WTC11 (cell line): ENCODE measurements around the gene METTL15. TPM values are rescaled to one million over a fixed set of nuclear protein-coding genes. Genes with fewer than 3 reads are reported as not detected.
"Not testable (repeated sequence)": the region's sequence is repeated elsewhere in the genome, so short reads cannot be mapped to it uniquely, and the experiment has no call there.

Experiments used
- ATAC-seq: fragments of 200-7000 bp; cut with Tn5 transposase; 2 replicates; pipeline ENCODE4 v1.10.0; 2021; ENCODE audit warnings: mild to moderate bottlenecking, moderate library complexity
- CTCF ChIA-PET: fragments of 300-600 bp; sonication (Branson Sonifier 250); formaldehyde crosslinking; loops from one replicate; lab custom pipeline; 2021; ENCODE audit warnings: antibody characterized with exemption; lab: Charles Lee
- POLR2A ChIA-PET: fragments of 350-600 bp; sonication (Branson Sonifier 250); formaldehyde crosslinking; loops from one replicate; lab custom pipeline; 2021; ENCODE audit warnings: antibody characterized with exemption; lab: Charles Lee
- DNase-seq: peaks from one replicate; pipeline ENCODE4 v3.0.0; 2021; ENCODE audit warnings: low spot score
- H3K27ac Mint-ChIP-seq: 2 replicates; pipeline ENCODE4 v1.8.0; 2021; ENCODE audit warnings: mixed read lengths
- H3K27me3 Mint-ChIP-seq: 2 replicates; pipeline ENCODE4 v1.8.0; 2021; ENCODE audit warnings: low read depth, mild to moderate bottlenecking, moderate library complexity, mixed read lengths
- H3K36me3 Mint-ChIP-seq: 2 replicates; pipeline ENCODE4 v1.8.0; 2021; ENCODE audit warnings: mixed read lengths
- H3K4me1 Mint-ChIP-seq: 2 replicates; pipeline ENCODE4 v1.8.0; 2022; ENCODE audit warnings: mixed read lengths
- H3K4me3 Mint-ChIP-seq: 2 replicates; pipeline ENCODE4 v1.8.0; 2021; ENCODE audit warnings: mild to moderate bottlenecking, moderate library complexity, mixed read lengths
- H3K9me3 Mint-ChIP-seq: 2 replicates; pipeline ENCODE4 v1.8.0; 2021; ENCODE audit warnings: mixed read lengths
- ATF6 ChIP-seq: sonication (generic); formaldehyde crosslinking; IDR thresholded peaks from 2 replicates; pipeline ENCODE4 v1.8.1; 2023; ENCODE audit warnings: mild to moderate bottlenecking, missing genetic modification reagents
- CREB1 ChIP-seq: sonication (generic); formaldehyde crosslinking; IDR thresholded peaks from 2 replicates; pipeline ENCODE4 v1.8.0; 2023; ENCODE audit warnings: mild to moderate bottlenecking, missing genetic modification reagents
- E2F4 ChIP-seq: sonication (generic); formaldehyde crosslinking; IDR thresholded peaks from 2 replicates; pipeline ENCODE4 v1.8.1; 2022; ENCODE audit warnings: low read depth, mild to moderate bottlenecking, moderate library complexity, missing genetic modification reagents, borderline replicate concordance
- ELF4 ChIP-seq: sonication (generic); formaldehyde crosslinking; IDR thresholded peaks from 2 replicates; pipeline ENCODE4 v1.8.1; 2022; ENCODE audit warnings: low read depth, mild to moderate bottlenecking, moderate library complexity, missing genetic modification reagents
- ERG ChIP-seq: fragments of 250-450 bp; sonication (Bioruptor Pico); IDR thresholded peaks from 2 replicates; pipeline ENCODE4 v1.8.0; 2021; ENCODE audit warnings: mild to moderate bottlenecking
- ETV6 ChIP-seq: sonication (generic); formaldehyde crosslinking; IDR thresholded peaks from 2 replicates; pipeline ENCODE4 v1.8.1; 2022; ENCODE audit warnings: mild to moderate bottlenecking, missing genetic modification reagents
- FOXJ3 ChIP-seq: sonication (generic); formaldehyde crosslinking; IDR thresholded peaks from 2 replicates; pipeline ENCODE4 v1.9.0; 2021; ENCODE audit warnings: missing genetic modification reagents, mild to moderate bottlenecking, borderline replicate concordance
- FOXK1 ChIP-seq: sonication (generic); formaldehyde crosslinking; IDR thresholded peaks from 2 replicates; pipeline ENCODE4 v1.8.0; 2022; ENCODE audit warnings: mild to moderate bottlenecking, moderate library complexity, missing genetic modification reagents
- FOXP4 ChIP-seq: sonication (generic); formaldehyde crosslinking; IDR thresholded peaks from 2 replicates; pipeline ENCODE4 v1.8.0; 2022; ENCODE audit warnings: mild to moderate bottlenecking, missing genetic modification reagents
- GRHL2 ChIP-seq: fragments of 250-450 bp; sonication (Bioruptor Pico); IDR thresholded peaks from 2 replicates; pipeline ENCODE4 v1.8.0; 2022; ENCODE audit warnings: mild to moderate bottlenecking, moderate library complexity; ENCODE audit not compliant: insufficient replicate concordance, severe bottlenecking
- GTF2I ChIP-seq: fragments of 250-450 bp; sonication (Bioruptor Pico); conservative IDR thresholded peaks from 2 replicates; pipeline ENCODE4 v1.4.0; 2021; ENCODE audit warnings: mild to moderate bottlenecking
- MAX ChIP-seq: sonication (generic); formaldehyde crosslinking; IDR thresholded peaks from 2 replicates; pipeline ENCODE4 v1.8.0; 2022; ENCODE audit warnings: mild to moderate bottlenecking, missing genetic modification reagents
- MYBL2 ChIP-seq: sonication (generic); formaldehyde crosslinking; IDR thresholded peaks from 2 replicates; pipeline ENCODE4 v1.8.1; 2023; ENCODE audit warnings: mild to moderate bottlenecking, moderate library complexity, missing genetic modification reagents
- NR3C1 ChIP-seq: sonication (generic); formaldehyde crosslinking; conservative IDR thresholded peaks from 2 replicates; pipeline ENCODE4 v1.8.1; 2023; ENCODE audit warnings: low read depth, mild to moderate bottlenecking, missing genetic modification reagents
- PRRX2 ChIP-seq: fragments of 250-450 bp; sonication (Bioruptor Pico); IDR thresholded peaks from 2 replicates; pipeline ENCODE4 v1.8.0; 2021; ENCODE audit warnings: mild to moderate bottlenecking
- TEAD1 ChIP-seq: sonication (generic); formaldehyde crosslinking; IDR thresholded peaks from 2 replicates; pipeline ENCODE4 v1.8.0; 2022; ENCODE audit warnings: mild to moderate bottlenecking, missing genetic modification reagents
- USF1 ChIP-seq: sonication (generic); formaldehyde crosslinking; IDR thresholded peaks from 2 replicates; pipeline ENCODE4 v1.8.0; 2022; ENCODE audit warnings: mild to moderate bottlenecking, missing genetic modification reagents
- ZNF121 ChIP-seq: sonication (generic); formaldehyde crosslinking; IDR thresholded peaks from 2 replicates; pipeline ENCODE4 v1.8.0; 2023; ENCODE audit warnings: missing genetic modification reagents
- ZNF423 ChIP-seq: fragments of 250-450 bp; sonication (Bioruptor Pico); IDR thresholded peaks from 2 replicates; pipeline ENCODE4 v2.1.2; 2022; ENCODE audit warnings: mild to moderate bottlenecking, moderate library complexity
- ZNF671 ChIP-seq: fragments of 250-450 bp; sonication (Bioruptor Pico); IDR thresholded peaks from 2 replicates; pipeline ENCODE4 v1.8.0; 2021; ENCODE audit warnings: mild to moderate bottlenecking
- ZSCAN18 ChIP-seq: fragments of 250-450 bp; sonication (Bioruptor Pico); IDR thresholded peaks from 2 replicates; pipeline ENCODE4 v2.1.2; 2022; ENCODE audit warnings: mild to moderate bottlenecking, moderate library complexity
- total RNA-seq: library from RNA; stranded (reverse); gene quantifications from 3 replicates; pipeline ENCODE4 v1.2.3, GENCODE V29; 2021

Gene METTL15
- total RNA-seq, 1 experiment from 2014 or later: 13.2 TPM

- no peaks in the 10 kb centered on the region for H3K4me1 Mint-ChIP-seq
- 0 out of 2 replicates have a peak, but pooled peaks cover 2% of the 10 kb centered on the region for H3K36me3 Mint-ChIP-seq
- no peaks in the 10 kb centered on the region for H3K27me3 Mint-ChIP-seq
- ATAC-seq: no peak
- TF ChIP-seq ETV6 (CRISPR knock-in tag) (no peak), ZNF423 (no peak), FOXJ3 (CRISPR knock-in tag) (no peak)
- no peaks in the 10 kb centered on the region for H3K9me3 Mint-ChIP-seq
- ChIA-PET POLR2A (no interaction called here), CTCF (no interaction called here)
- H3K4me3 Mint-ChIP-seq: no peak overlapping the region
- DNase-seq: no peak
- no peak overlapping the region for H3K27ac Mint-ChIP-seq
These were observed 101.7 kb downstream of the METTL15 start for GRCh38 chr11:28209906-28210305.

GRCh38 chr11:28222063-28222462, 113.9 kb downstream of the METTL15 start:
- Mint-ChIP-seq H3K36me3 (peaks cover 22% of the 10 kb centered on the region), H3K9me3 (peaks cover 26% of the 10 kb centered on the region)
- H3K27me3 Mint-ChIP-seq, POLR2A ChIA-PET, CTCF ChIA-PET, H3K4me1 Mint-ChIP-seq, H3K27ac Mint-ChIP-seq, H3K4me3 Mint-ChIP-seq, DNase-seq, ATAC-seq: not testable (repeated sequence)

GRCh38 chr11:28223577-28223976, 115.4 kb downstream of the METTL15 start:
- Mint-ChIP-seq H3K9me3 (peaks cover 21% of the 10 kb centered on the region), H3K4me3 (no peak overlapping the region), H3K36me3 (peaks cover 18% of the 10 kb centered on the region), H3K4me1 (no peaks in the 10 kb centered on the region), H3K27me3 (no peaks in the 10 kb centered on the region), H3K27ac (no peak overlapping the region)
- TF ChIP-seq GRHL2 (CRISPR knock-in tag) (no peak), ZNF671 (CRISPR knock-in tag) (no peak), ZSCAN18 (CRISPR knock-in tag) (no peak), ATF6 (CRISPR knock-in tag) (no peak), FOXP4 (CRISPR knock-in tag) (no peak), MAX (CRISPR knock-in tag) (no peak), NR3C1 (CRISPR knock-in tag) (no peak), FOXJ3 (CRISPR knock-in tag) (no peak), TEAD1 (CRISPR knock-in tag) (no peak), ELF4 (CRISPR knock-in tag) (no peak), CREB1 (no peak)
- POLR2A ChIA-PET: no interaction called here
- ATAC-seq (no peak), DNase-seq (no peak)
- CTCF ChIA-PET: no interaction called here

GRCh38 chr11:28223994-28224393, 115.8 kb downstream of the METTL15 start:
- Mint-ChIP-seq H3K4me3 (no peak overlapping the region), H3K27me3 (no peaks in the 10 kb centered on the region), H3K27ac (no peak overlapping the region), H3K4me1 (no peaks in the 10 kb centered on the region), H3K36me3 (peaks cover 18% of the 10 kb centered on the region), H3K9me3 (peaks cover 21% of the 10 kb centered on the region)
- ATAC-seq: no peak
- POLR2A ChIA-PET: no interaction called here
- no peak for DNase-seq
- CTCF ChIA-PET: no interaction called here
- TF ChIP-seq USF1 (CRISPR knock-in tag): no peak
- no peak for TF ChIP-seq ZNF121 (CRISPR knock-in tag)
- TF ChIP-seq GTF2I (CRISPR knock-in tag): no peak
- TF ChIP-seq NR3C1 (CRISPR knock-in tag): no peak
- no peak for TF ChIP-seq MYBL2 (CRISPR knock-in tag)
- TF ChIP-seq ZNF423: no peak
- no peak for TF ChIP-seq ERG (CRISPR knock-in tag)
- TF ChIP-seq E2F4 (CRISPR knock-in tag): no peak
- no peak for TF ChIP-seq FOXK1 (CRISPR knock-in tag)
- TF ChIP-seq PRRX2 (CRISPR knock-in tag): no peak
